Ishikawa (cell line): ENCODE data around the gene CMPK2.

Source experiments
- CEBPB ChIP-seq: IDR thresholded peaks from 2 replicates; pipeline ENCODE4 v1.6.1; 2012
- CREB1 ChIP-seq: IDR thresholded peaks from 2 replicates; pipeline ENCODE4 v1.6.1; 2012; ENCODE audit warnings: low read depth
- EGR1 ChIP-seq: IDR thresholded peaks from 2 replicates; pipeline ENCODE4 v1.6.1; 2012
- EP300 ChIP-seq: IDR thresholded peaks from 2 replicates; pipeline ENCODE4 v1.6.1; 2012; ENCODE audit warnings: borderline replicate concordance
- FOXM1 ChIP-seq: IDR thresholded peaks from 2 replicates; pipeline ENCODE4 v1.6.1; 2012; ENCODE audit warnings: low read depth, borderline replicate concordance
- MAX ChIP-seq: IDR thresholded peaks from 2 replicates; pipeline ENCODE4 v1.6.1; 2012
- NFIC ChIP-seq: IDR thresholded peaks from 2 replicates; pipeline ENCODE4 v1.6.1; 2012
- RAD21 ChIP-seq: IDR thresholded peaks from 2 replicates; pipeline ENCODE4 v1.6.1; 2012; ENCODE audit warnings: low read depth
- REST ChIP-seq: IDR thresholded peaks from 2 replicates; pipeline ENCODE4 v1.6.1; 2012; ENCODE audit warnings: low read depth, mild to moderate bottlenecking
- TAF1 ChIP-seq: IDR thresholded peaks from 2 replicates; pipeline ENCODE4 v1.6.1; 2012; ENCODE audit warnings: low read depth, mild to moderate bottlenecking
- TCF12 ChIP-seq: IDR thresholded peaks from 2 replicates; pipeline ENCODE4 v1.6.1; 2012; ENCODE audit warnings: low read depth
- TEAD4 ChIP-seq: IDR thresholded peaks from 2 replicates; pipeline ENCODE4 v1.6.1; 2012
- USF1 ChIP-seq: IDR thresholded peaks from 2 replicates; pipeline ENCODE4 v1.6.1; 2012
- YY1 ChIP-seq: IDR thresholded peaks from 2 replicates; pipeline ENCODE4 v1.6.1; 2012; ENCODE audit warnings: low read depth
- ZBTB7A ChIP-seq: IDR thresholded peaks from 2 replicates; pipeline ENCODE4 v1.6.1; 2012; ENCODE audit warnings: low read depth

CMPK2 gene

GRCh38 chr2:6822406-6822805, 43.3 kb downstream of the CMPK2 start:
- no peak for TF ChIP-seq RAD21
- TF ChIP-seq NFIC = no peak
- TF ChIP-seq YY1 = no peak
- TF ChIP-seq MAX = no peak
- TF ChIP-seq EP300 = no peak
- no peak for TF ChIP-seq ZBTB7A
- TF ChIP-seq FOXM1 = no peak
- no peak for TF ChIP-seq USF1
- TF ChIP-seq REST = no peak
- TF ChIP-seq CREB1 = no peak
- TF ChIP-seq TCF12 = no peak
- TF ChIP-seq TEAD4 = no peak
- no peak for TF ChIP-seq CEBPB
- no peak for TF ChIP-seq EGR1
- no peak for TF ChIP-seq TAF1

GRCh38 chr2:6820903-6821584, 44.7 kb downstream of the CMPK2 start:
- TF ChIP-seq MAX = no peak
- TF ChIP-seq NFIC = no peak
- no peak for TF ChIP-seq ZBTB7A
- no peak for TF ChIP-seq EP300
- no peak for TF ChIP-seq RAD21
- no peak for TF ChIP-seq FOXM1
- no peak for TF ChIP-seq REST
- TF ChIP-seq EGR1 = no peak
- no peak for TF ChIP-seq CEBPB
- TF ChIP-seq TEAD4 = no peak
- no peak for TF ChIP-seq YY1
- TF ChIP-seq USF1 = no peak

DNA sequence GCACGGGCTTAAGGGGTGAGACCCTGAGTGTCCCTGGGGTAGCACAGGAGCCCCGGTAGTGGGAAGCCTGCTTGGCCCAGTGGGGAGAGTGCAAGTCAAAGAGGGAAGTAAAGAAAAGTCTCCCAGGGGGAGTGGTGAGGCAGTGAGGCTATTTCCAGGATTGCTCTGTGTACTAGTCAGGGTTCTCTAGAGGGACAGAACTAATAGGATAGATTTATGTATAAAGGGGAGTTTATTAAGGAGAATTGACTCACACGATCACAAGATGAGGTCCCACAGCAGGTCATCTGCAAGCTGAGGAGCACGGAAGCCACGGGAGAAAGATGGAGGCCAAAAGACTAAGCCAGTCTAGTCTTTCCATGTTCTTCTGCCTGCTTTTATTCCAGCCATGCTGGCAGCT, 45.5 kb downstream of the CMPK2 start:
- TF ChIP-seq EGR1 (no peak), FOXM1 (no peak), MAX (no peak), TCF12 (no peak), CREB1 (no peak), YY1 (no peak), RAD21 (no peak), REST (no peak), TEAD4 (no peak), NFIC (no peak), ZBTB7A (no peak), TAF1 (no peak), USF1 (no peak), EP300 (no peak), CEBPB (no peak)

DNA sequence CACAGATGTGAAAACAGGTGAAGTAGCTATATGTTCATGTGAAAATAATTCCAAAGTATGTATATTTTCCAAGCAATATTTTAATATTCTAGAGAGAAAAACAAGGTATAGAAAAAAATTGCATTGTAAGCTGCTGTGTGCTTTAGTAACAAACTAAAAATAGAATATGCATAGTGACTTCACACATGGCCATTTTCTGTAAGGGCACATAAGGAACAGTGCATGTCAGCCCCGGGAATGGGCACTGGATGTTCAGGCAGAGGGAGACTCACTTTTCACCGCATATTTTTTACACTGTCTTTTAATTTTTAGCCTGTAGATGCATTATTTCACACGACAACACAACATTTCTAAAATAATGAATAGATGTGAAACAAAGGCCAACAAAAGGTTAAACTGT, 46.0 kb downstream of the CMPK2 start:
- TF ChIP-seq TCF12 (no peak), NFIC (no peak), RAD21 (no peak), CEBPB (no peak), FOXM1 (no peak), REST (no peak), MAX (no peak), ZBTB7A (no peak), TEAD4 (no peak), EGR1 (no peak), EP300 (no peak), YY1 (no peak), USF1 (no peak), TAF1 (no peak), CREB1 (no peak)
